Epithelial cell of proximal tubule (primary cell): ENCODE results near the gene SLC25A30. TPM values are rescaled to one million over a fixed set of nuclear protein-coding genes. Genes with fewer than 3 reads are reported as not detected.

ENCODE experiments used
- DNase-seq: peaks from one replicate; pipeline ENCODE4 v3.0.0-alpha.2; 2011; ENCODE audit warnings: low read depth
- H3K4me3 ChIP-seq: 2 replicates; pipeline ENCODE4 v1.5.1; 2011; ENCODE audit warnings: low read depth, mild to moderate bottlenecking, low read length
- total RNA-seq: library from RNA; depleted of rRNA; stranded (reverse); fragments of >200 nt; gene quantifications from 2 replicates; pipeline ENCODE4 v1.2.3, GENCODE V29; 2015
- TF ChIP-seq, protein P1 (sequence below): conservative IDR thresholded peaks from 2 replicates; pipeline ENCODE4 v1.5.1; 2012; ENCODE audit warnings: low read depth, mild to moderate bottlenecking, low read length

Gene SLC25A30
- total RNA-seq, 1 donor from 2014 or later, result 4.7 TPM

GRCh38 chr13:45439781-45440462, 21.7 kb upstream of the SLC25A30 start:
- TF ChIP-seq, protein P1, sequence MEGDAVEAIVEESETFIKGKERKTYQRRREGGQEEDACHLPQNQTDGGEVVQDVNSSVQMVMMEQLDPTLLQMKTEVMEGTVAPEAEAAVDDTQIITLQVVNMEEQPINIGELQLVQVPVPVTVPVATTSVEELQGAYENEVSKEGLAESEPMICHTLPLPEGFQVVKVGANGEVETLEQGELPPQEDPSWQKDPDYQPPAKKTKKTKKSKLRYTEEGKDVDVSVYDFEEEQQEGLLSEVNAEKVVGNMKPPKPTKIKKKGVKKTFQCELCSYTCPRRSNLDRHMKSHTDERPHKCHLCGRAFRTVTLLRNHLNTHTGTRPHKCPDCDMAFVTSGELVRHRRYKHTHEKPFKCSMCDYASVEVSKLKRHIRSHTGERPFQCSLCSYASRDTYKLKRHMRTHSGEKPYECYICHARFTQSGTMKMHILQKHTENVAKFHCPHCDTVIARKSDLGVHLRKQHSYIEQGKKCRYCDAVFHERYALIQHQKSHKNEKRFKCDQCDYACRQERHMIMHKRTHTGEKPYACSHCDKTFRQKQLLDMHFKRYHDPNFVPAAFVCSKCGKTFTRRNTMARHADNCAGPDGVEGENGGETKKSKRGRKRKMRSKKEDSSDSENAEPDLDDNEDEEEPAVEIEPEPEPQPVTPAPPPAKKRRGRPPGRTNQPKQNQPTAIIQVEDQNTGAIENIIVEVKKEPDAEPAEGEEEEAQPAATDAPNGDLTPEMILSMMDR, result no peak
- no peak overlapping the region for H3K4me3 ChIP-seq
- DNase-seq, result no peak

GRCh38 chr13:45439008-45439407, 20.8 kb upstream of the SLC25A30 start:
- no peak for DNase-seq
- H3K4me3 ChIP-seq, result no peak overlapping the region
- TF ChIP-seq, protein P1, result no peak

DNA sequence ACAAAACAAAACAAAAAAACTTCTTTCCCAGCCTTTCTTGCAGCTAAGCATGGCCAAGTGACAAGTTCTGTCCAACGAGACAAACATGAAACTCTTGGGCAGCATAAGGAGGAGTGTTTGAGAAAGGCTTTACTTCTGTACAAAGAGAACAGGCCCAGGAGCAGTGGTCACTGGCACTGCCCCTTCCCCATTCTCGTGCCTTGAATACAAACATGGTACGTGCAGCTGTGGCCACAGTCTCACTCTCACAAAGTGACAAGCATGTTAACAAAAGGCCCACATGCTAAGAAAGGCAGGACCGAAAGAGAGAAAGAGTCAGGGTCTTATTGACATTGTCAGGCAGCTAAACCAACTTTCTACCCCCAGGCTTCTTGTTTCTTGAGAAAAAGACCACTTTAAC, 19.8 kb upstream of the SLC25A30 start:
- H3K4me3 ChIP-seq, result no peak overlapping the region
- no peak for DNase-seq
- TF ChIP-seq, protein P1, result no peak

DNA sequence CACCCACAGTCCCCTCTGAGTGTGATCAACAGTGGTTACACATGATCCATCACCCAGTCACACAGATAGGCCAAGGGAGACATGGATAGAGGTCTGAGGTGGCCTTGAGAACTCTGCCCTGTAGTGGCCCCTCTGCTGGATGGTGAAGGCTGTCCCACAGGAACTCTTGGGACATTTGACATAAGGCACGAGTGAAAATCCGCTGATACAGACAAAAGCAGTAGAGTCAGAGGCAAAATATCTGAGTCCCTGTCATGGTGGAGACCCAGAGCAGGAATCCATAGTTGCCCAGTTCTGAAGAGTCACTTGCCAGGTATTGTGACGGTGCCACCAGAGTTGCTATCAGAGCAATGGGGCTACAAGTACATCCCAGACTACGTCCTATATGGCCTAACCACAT, 18.8 kb upstream of the SLC25A30 start:
- TF ChIP-seq, protein P1, result no peak
- no peak for DNase-seq
- no peak overlapping the region for H3K4me3 ChIP-seq

GRCh38 chr13:45436332-45436731, 18.2 kb upstream of the SLC25A30 start:
- H3K4me3 ChIP-seq, result no peak overlapping the region
- no peak for DNase-seq
- TF ChIP-seq, protein P1, result no peak

DNA sequence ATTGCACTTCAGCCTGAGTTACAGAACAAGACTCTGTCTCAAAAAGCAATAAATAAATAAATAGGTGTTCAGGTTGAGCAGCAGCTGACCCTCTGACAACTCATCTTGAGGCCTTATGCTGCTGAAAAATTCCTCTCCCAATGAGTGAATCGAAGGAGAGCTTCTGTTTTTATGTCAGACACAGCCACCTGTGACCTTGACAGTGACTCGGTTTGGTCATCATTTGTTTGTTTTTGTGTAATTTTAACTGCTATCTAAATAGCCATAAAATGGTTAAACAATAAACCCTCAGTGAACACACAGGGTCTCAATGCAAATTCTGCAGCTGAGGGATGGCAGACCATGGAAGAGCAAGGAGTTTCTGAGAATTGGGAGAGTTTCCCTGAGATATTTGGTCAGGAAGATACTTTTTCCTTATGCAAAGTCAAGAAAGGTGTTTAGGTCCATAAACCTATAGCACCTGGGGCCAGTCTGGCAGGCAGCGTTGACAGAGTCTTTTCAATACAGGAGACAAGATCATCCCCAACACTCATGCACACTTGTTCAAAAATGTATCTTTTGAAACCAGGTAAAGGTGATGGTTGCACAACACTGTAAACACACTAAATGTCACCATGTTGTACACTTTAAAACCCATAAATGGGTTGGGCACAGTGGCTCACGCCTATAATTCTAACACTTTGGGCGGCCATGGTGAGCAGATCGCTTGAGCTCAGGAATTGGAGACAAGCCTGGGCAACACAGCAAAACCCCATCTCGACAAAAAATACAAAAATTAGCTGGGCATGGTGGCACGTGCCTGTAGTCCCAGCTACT, 16.6 kb upstream of the SLC25A30 start:
- no peak for DNase-seq
- H3K4me3 ChIP-seq, result no peak overlapping the region
- TF ChIP-seq, protein P1, result no peak
